OCI-LY7 (cell line): Measurements from ENCODE around the gene DPYSL5. TPM values are rescaled to one million over a fixed set of nuclear protein-coding genes. Genes with fewer than 3 reads are reported as not detected.

Source experiments
- BruUV-seq: library from RNA; stranded (reverse); fragments of 400-500 nt; replicated peaks from 2 replicates; lab custom pipeline; 2021; lab: Mats Ljungman, UMichigan
- CTCF ChIA-PET: fragments of 300-600 bp; sonication (Branson Sonifier 250); formaldehyde crosslinking; loops from one replicate; lab custom pipeline; 2022; ENCODE audit warnings: antibody characterized with exemption; ENCODE audit not compliant: unreplicated experiment; lab: Charles Lee
- POLR2A ChIA-PET: fragments of 300-600 bp; sonication (Branson Sonifier 250); formaldehyde crosslinking; loops from one replicate; lab custom pipeline; 2022; ENCODE audit warnings: antibody characterized with exemption; lab: Charles Lee
- DNase-seq: peaks from one replicate; pipeline ENCODE4 v3.0.0-alpha.2; 2015; ENCODE audit warnings: low spot score
- H2AFZ ChIP-seq: fragments of 200-600 bp; sonication (generic), shearing (Covaris generic); 2 replicates; pipeline ENCODE4 v1.6.1; 2014; ENCODE audit warnings: mild to moderate bottlenecking, antibody characterized with exemption, low read length, moderate library complexity
- H3K27ac ChIP-seq: fragments of 200-600 bp; sonication (generic); 2 replicates; pipeline ENCODE4 v1.5.1; 2014; ENCODE audit warnings: mixed run types, low read depth, mild to moderate bottlenecking, moderate library complexity, low read length, inconsistent platforms; ENCODE audit not compliant: poor library complexity, severe bottlenecking
- H3K36me3 ChIP-seq: fragments of 200-600 bp; sonication (generic); 2 replicates; pipeline ENCODE4 v1.6.1; 2014; ENCODE audit warnings: mild to moderate bottlenecking, antibody characterized with exemption, low read length, moderate library complexity, mixed read lengths; ENCODE audit not compliant: insufficient read depth
- H3K4me1 ChIP-seq: fragments of 200-600 bp; sonication (generic); 2 replicates; pipeline ENCODE4 v1.5.1; 2014; ENCODE audit warnings: mild to moderate bottlenecking, low read length; ENCODE audit not compliant: insufficient read depth, poor library complexity, severe bottlenecking
- H3K4me2 ChIP-seq: fragments of 200-600 bp; sonication (generic); 2 replicates; pipeline ENCODE4 v1.6.1; 2014; ENCODE audit warnings: mild to moderate bottlenecking, low read length
- H3K4me3 ChIP-seq: fragments of 200-600 bp; sonication (generic); 2 replicates; pipeline ENCODE4 v1.5.1; 2014; ENCODE audit warnings: mild to moderate bottlenecking, low read depth, low read length; ENCODE audit not compliant: poor library complexity, severe bottlenecking
- H3K79me2 ChIP-seq: fragments of 200-600 bp; sonication (generic); 2 replicates; pipeline ENCODE4 v1.6.1; 2016; ENCODE audit warnings: low read depth, mild to moderate bottlenecking, low read length, moderate library complexity, mixed read lengths; ENCODE audit not compliant: insufficient read depth
- H3K9me2 ChIP-seq: fragments of 200-600 bp; sonication (generic); 2 replicates; pipeline ENCODE4 v1.6.1; 2016; ENCODE audit warnings: mild to moderate bottlenecking, low read length, mixed read lengths; ENCODE audit not compliant: insufficient read depth
- H3K9me3 ChIP-seq: fragments of 200-600 bp; sonication (generic); 2 replicates; pipeline ENCODE4 v1.6.1; 2014; ENCODE audit warnings: mild to moderate bottlenecking, mixed run types, low read length, mixed read lengths
- H4K20me1 ChIP-seq: fragments of 200-600 bp; sonication (generic); 2 replicates; pipeline ENCODE4 v1.6.1; 2014; ENCODE audit warnings: mild to moderate bottlenecking, antibody characterized with exemption, low read length, moderate library complexity, mixed read lengths; ENCODE audit not compliant: insufficient read depth
- CTCF ChIP-seq: fragments of 200-600 bp; sonication (generic); conservative IDR thresholded peaks from 2 replicates; pipeline ENCODE4 v1.5.1; 2014; ENCODE audit warnings: mild to moderate bottlenecking, antibody characterized with exemption, low read length, moderate library complexity, mixed read lengths
- EZH2phosphoT487 ChIP-seq: fragments of 200-600 bp; sonication (generic); IDR thresholded peaks from 2 replicates; pipeline ENCODE4 v1.6.1; 2018; ENCODE audit warnings: low read depth, borderline replicate concordance, mild to moderate bottlenecking, mixed run types, antibody characterized with exemption, low read length, moderate library complexity, mixed read lengths
- intact Hi-C: fragments of 100-400 bp; cut with micrococcal nuclease; formaldehyde crosslinking; loops from one replicate; pipeline ENCODE4 v1.10.0; 2022; ENCODE audit not compliant: unreplicated experiment
- total RNA-seq, 2 experiments: library from RNA; depleted of rRNA in 1 of 2; stranded (reverse); fragments of >200 nt in 1 of 2; shearing (Covaris generic) in 1 of 2; gene quantifications; 2 replicates each; pipeline ENCODE4 v1.2.3, GENCODE V29; 2014 to 2022

Gene DPYSL5
- total RNA-seq, 2 experiments from 2014 or later = not detected

GRCh38 chr2:26876260-26876659 is 28.3 kb downstream of the DPYSL5 start:
- H3K36me3 ChIP-seq = no peaks in the 10 kb centered on the region
- no peak for DNase-seq
- H3K4me1 ChIP-seq = no peaks in the 10 kb centered on the region
- H3K27ac ChIP-seq = no peak overlapping the region
- no peaks in the 10 kb centered on the region for H3K9me3 ChIP-seq
- no peaks in the 10 kb centered on the region for H3K79me2 ChIP-seq
- no peaks in the 10 kb centered on the region for H3K9me2 ChIP-seq
- H3K4me2 ChIP-seq = no peak overlapping the region
- TF ChIP-seq EZH2phosphoT487 = no peak
- H2AFZ ChIP-seq = no peak overlapping the region
- intact Hi-C loops = no loop called here
- no peak overlapping the region for H3K4me3 ChIP-seq
- no TSS peak for BruUV-seq
- ChIA-PET CTCF (no interaction called here), POLR2A (no interaction called here)
- H4K20me1 ChIP-seq = no peaks in the 10 kb centered on the region

- no peaks in the 10 kb centered on the region for H3K79me2 ChIP-seq
- no peak overlapping the region for H3K4me3 ChIP-seq
- no peaks in the 10 kb centered on the region for H4K20me1 ChIP-seq
- H3K9me3 ChIP-seq = no peaks in the 10 kb centered on the region
- H3K4me1 ChIP-seq = no peaks in the 10 kb centered on the region
- no peak overlapping the region for H3K27ac ChIP-seq
- H3K4me2 ChIP-seq = no peak overlapping the region
- intact Hi-C loops = no loop called here
- no peak for DNase-seq
- TF ChIP-seq CTCF = no peak
- no peak for TF ChIP-seq EZH2phosphoT487
- no TSS peak for BruUV-seq
- H3K36me3 ChIP-seq = no peaks in the 10 kb centered on the region
- no peak overlapping the region for H2AFZ ChIP-seq
- H3K9me2 ChIP-seq = no peaks in the 10 kb centered on the region
- ChIA-PET POLR2A (interaction anchor here (0.7 kb wide), 1 partner anchor 551 kb away, joined by 3 read pairs; no protein-coding TSS in a partner anchor), CTCF (no interaction called here)
Observed at GRCh38 chr2:26877276-26877675, 29.3 kb downstream of the DPYSL5 start.

GRCh38 chr2:26880161-26880560 is 32.2 kb downstream of the DPYSL5 start:
- no peak overlapping the region for H3K27ac ChIP-seq
- no peak for DNase-seq
- CTCF ChIA-PET = no interaction called here
- H3K9me2 ChIP-seq = no peaks in the 10 kb centered on the region
- H2AFZ ChIP-seq = no peak overlapping the region
- H4K20me1 ChIP-seq = no peaks in the 10 kb centered on the region
- intact Hi-C loops = no loop called here
- no peaks in the 10 kb centered on the region for H3K9me3 ChIP-seq
- no peaks in the 10 kb centered on the region for H3K4me1 ChIP-seq
- no peak overlapping the region for H3K4me2 ChIP-seq
- H3K79me2 ChIP-seq = no peaks in the 10 kb centered on the region
- BruUV-seq = no TSS peak
- POLR2A ChIA-PET = no interaction called here
- TF ChIP-seq CTCF (no peak), EZH2phosphoT487 (no peak)
- no peak overlapping the region for H3K4me3 ChIP-seq
- no peaks in the 10 kb centered on the region for H3K36me3 ChIP-seq
